ENCODE results near the gene PLCL1. TPM values are rescaled to one million over a fixed set of nuclear protein-coding genes. Genes with fewer than 3 reads are reported as not detected.

The PLCL1 gene
- total RNA-seq (1 to 10 TPM; 3.1 to 6.5 (median 4.4) TPM), polyA plus RNA-seq (under 1 TPM; 0.54 to 0.93 (median 0.68) TPM)
- long read RNA-seq, donor 1, full-length matches to known transcripts: 1 of 1 reads
- long read RNA-seq, donor 1, partial matches to known transcripts: 0 of 1 reads
- long read RNA-seq, donor 1, other reads (novel, unspliced or antisense): 0 of 1 reads
- long read RNA-seq, donor 2: 0 reads

DNA sequence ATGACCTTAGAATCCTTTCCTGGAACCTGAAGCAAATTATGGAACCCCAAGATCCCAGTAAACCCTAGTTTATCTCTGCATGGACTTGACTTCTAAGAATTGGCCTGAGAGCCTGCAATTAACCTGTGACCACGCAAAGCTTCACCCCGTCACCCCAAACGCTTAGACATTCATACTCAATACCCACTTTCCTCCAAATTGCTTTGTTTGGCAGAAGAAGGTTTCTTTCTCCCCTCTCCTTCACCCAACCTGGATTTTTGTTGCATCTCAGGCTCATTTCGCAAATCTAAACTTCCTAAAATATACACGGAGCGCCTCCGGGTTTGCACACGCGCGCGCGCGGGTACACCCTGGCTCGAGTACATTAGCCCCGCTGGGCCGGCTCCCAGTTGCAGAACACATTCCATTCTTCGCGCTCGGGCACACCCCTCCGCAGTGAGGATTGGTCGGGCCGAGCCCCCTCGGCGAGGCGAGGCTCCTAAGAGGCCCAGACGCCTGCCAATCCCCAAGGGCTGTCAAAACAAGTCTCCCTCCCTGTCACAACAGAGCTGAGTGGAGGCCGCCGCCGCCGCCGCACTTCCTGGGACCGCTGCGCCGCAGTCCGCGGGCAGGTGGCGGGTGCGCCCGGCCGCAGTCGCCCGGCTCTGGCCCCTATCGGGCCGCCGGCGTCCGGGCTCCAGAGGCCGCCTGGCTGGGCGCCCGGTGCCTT is at the start of gene PLCL1:
Gene PLCL1 (plus strand): TSS at position 545 of the 709 bp plus-strand sequence.
- peak in 3 of 11 experiments; percentile 12 to 22 (median 15) for TF ChIP-seq CTCF (IDR thresholded peaks at IDR 0.05 in 8 of 11, conservative IDR thresholded peaks at IDR 0.05 in 3 of 11)
- peak; percentile 44 to 82 (median 75) for TF ChIP-seq POLR2AphosphoS5 (IDR thresholded peaks at IDR 0.05)
- no peak for TF ChIP-seq POLR2A (IDR thresholded peaks at IDR 0.05)
- peak; percentile 94 for DNase-seq
- H3K4me1 ChIP-seq: peaks cover 18 to 46% (median 28%) of the 10 kb centered on the region in 6 donors
- peaks cover 0 to 71% (median 44%) of the 10 kb centered on the region in 7 donors for H3K27me3 ChIP-seq (replicated peaks in 1 of 7)
- no peaks in the 10 kb centered on the region for H3K36me3 ChIP-seq
- WGBS, 5 donors: 1 to 2% (median 1%) methylated on average over 13 to 50 of the region's 50 CpGs
- H3K4me3 ChIP-seq: peak within 1 kb of the TSS; percentile 59 to 89 (median 72)
- no peaks in the 10 kb centered on the region for H3K9me3 ChIP-seq
- intact Hi-C loops (cut with DNase I; ENCODE audit: low total_unique reads): loop anchor here (5.0 kb wide), 2 partner anchors 323 to 493 kb away; no protein-coding TSS in a partner anchor
- peak within 1 kb of the TSS; percentile 8 to 87 (median 68) for H3K27ac ChIP-seq

DNA sequence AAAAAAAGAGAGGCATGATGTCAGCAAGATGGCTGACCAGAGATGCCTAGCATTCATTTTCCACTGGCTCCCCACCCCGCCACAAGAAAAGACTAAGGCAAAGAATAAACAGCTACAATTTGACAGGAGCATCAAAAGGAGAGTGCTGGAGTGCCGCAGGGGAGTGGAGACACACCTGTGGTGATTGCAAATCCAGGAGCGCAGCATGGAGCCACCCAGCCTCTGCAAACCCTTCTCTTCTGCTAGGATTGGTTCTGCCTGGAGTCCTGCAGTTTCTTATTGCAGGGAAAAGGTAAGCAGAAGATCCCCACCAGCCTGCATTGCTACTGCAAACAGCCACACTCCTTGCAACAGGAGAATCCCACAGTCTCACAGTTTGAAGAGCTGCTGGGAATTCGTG is 45.4 kb upstream of the PLCL1 start:
- no peaks in the 10 kb centered on the region for H3K27me3 ChIP-seq (replicated peaks in 1 of 7)
- H3K9me3 ChIP-seq: peaks cover 0 to 35% (median 27%) of the 10 kb centered on the region in 8 donors
- no peak overlapping the region for H3K27ac ChIP-seq
- H3K4me1 ChIP-seq: no peaks in the 10 kb centered on the region
- no peak for DNase-seq
- no peaks in the 10 kb centered on the region for H3K36me3 ChIP-seq
- TF ChIP-seq POLR2A (IDR thresholded peaks at IDR 0.05): no peak
- no peak for TF ChIP-seq POLR2AphosphoS5 (IDR thresholded peaks at IDR 0.05)
- no peak for TF ChIP-seq CTCF (IDR thresholded peaks at IDR 0.05 in 8 of 11, conservative IDR thresholded peaks at IDR 0.05 in 3 of 11)
- 75 to 87% (median 78%) methylated on average over 4 of the region's 4 CpGs for WGBS, 5 donors
- intact Hi-C loops (cut with DNase I; ENCODE audit: low total_unique reads): no loop called here
- no peak overlapping the region for H3K4me3 ChIP-seq

DNA sequence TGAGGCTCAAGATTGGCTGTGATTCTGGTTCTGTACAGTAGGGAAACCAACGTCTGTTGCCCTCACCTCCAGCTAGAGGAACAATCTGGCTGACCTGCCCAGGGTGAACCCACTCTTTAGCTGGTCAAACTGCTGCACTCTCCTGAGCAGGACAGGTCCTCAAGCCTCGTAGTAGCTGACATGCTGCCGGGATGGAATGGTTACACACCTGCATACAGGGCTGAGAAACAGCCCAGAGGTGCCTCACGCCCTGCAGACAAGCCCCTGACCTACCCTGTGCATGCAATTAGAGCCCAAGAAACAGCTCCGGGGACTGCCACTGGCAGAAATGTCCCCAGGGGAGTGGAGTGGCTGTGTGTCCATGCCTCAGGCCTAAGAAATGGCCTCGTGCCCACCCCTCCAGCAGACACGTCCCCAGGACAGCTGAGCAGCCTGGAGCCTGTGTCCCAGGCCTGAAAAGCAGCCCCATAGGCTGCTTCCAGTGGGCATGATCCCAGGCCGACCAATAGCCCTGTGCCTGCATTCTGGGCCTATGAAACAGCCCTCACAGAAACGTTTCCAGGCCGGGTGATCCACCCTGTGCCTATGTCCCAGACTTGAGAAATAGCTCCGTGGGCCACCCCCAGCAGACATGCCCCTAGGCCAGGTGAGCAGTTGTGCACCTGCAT is 44.6 kb upstream of the PLCL1 start:
- Histone ChIP-seq H3K4me3 (no peak overlapping the region), H3K36me3 (no peaks in the 10 kb centered on the region), H3K27ac (no peak overlapping the region), H3K9me3 (peaks cover 0 to 33% (median 27%) of the 10 kb centered on the region in 8 donors), H3K4me1 (no peaks in the 10 kb centered on the region), H3K27me3 (replicated peaks in 1 of 7) (no peaks in the 10 kb centered on the region)
- intact Hi-C loops (cut with DNase I; ENCODE audit: low total_unique reads): no loop called here
- 69 to 84% (median 80%) methylated on average over 3 to 11 of the region's 11 CpGs for WGBS, 5 donors
- TF ChIP-seq POLR2AphosphoS5 (IDR thresholded peaks at IDR 0.05): no peak
- no peak for TF ChIP-seq CTCF (IDR thresholded peaks at IDR 0.05 in 8 of 11, conservative IDR thresholded peaks at IDR 0.05 in 3 of 11)
- no peak for TF ChIP-seq POLR2A (IDR thresholded peaks at IDR 0.05)
- DNase-seq: no peak

GRCh38 chr2:197760293-197760657 is 44.1 kb upstream of the PLCL1 start:
- peaks cover 0 to 33% (median 27%) of the 10 kb centered on the region in 8 donors for H3K9me3 ChIP-seq
- no peak for DNase-seq
- H3K4me3 ChIP-seq: no peak overlapping the region
- WGBS, 5 donors: 85 to 100% (median 88%) methylated on average over 1 to 3 of the region's 3 CpGs
- intact Hi-C loops (cut with DNase I; ENCODE audit: low total_unique reads): no loop called here
- no peaks in the 10 kb centered on the region for H3K4me1 ChIP-seq
- TF ChIP-seq POLR2A (IDR thresholded peaks at IDR 0.05) (no peak), CTCF (IDR thresholded peaks at IDR 0.05 in 8 of 11, conservative IDR thresholded peaks at IDR 0.05 in 3 of 11) (no peak), POLR2AphosphoS5 (IDR thresholded peaks at IDR 0.05) (no peak)
- H3K27ac ChIP-seq: no peak overlapping the region
- H3K27me3 ChIP-seq (replicated peaks in 1 of 7): no peaks in the 10 kb centered on the region
- no peaks in the 10 kb centered on the region for H3K36me3 ChIP-seq
